ENCODE data around the gene SERPINB3.

DNA sequence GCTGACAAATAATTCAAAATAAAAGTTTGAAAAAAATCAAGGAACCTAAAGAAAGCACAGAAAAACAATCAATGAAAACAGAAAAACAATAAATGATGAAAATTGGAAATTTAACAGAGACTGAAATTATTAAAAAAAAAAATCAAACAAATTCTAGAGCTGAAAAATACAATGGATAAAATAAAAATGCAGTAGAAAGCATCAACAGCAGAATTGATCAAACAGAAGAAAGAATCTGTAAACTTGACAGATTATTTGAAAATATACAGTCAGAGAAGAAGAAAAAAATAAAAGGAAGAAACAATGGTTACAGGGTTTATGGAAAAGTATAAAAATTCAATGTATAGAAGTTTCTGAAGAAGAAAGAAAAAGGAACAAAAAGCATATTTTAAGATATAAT lies 33.9 kb downstream of the SERPINB3 start:
- TF ChIP-seq, protein P1, sequence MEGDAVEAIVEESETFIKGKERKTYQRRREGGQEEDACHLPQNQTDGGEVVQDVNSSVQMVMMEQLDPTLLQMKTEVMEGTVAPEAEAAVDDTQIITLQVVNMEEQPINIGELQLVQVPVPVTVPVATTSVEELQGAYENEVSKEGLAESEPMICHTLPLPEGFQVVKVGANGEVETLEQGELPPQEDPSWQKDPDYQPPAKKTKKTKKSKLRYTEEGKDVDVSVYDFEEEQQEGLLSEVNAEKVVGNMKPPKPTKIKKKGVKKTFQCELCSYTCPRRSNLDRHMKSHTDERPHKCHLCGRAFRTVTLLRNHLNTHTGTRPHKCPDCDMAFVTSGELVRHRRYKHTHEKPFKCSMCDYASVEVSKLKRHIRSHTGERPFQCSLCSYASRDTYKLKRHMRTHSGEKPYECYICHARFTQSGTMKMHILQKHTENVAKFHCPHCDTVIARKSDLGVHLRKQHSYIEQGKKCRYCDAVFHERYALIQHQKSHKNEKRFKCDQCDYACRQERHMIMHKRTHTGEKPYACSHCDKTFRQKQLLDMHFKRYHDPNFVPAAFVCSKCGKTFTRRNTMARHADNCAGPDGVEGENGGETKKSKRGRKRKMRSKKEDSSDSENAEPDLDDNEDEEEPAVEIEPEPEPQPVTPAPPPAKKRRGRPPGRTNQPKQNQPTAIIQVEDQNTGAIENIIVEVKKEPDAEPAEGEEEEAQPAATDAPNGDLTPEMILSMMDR (IDR thresholded peaks at IDR 0.05; ENCODE audit: low read length), result no peak
- TF ChIP-seq EZH2 (IDR thresholded peaks at IDR 0.05; ENCODE audit: borderline replicate concordance, low read length), result no peak

Measured in OCI-LY1 (cell line).